Ishikawa (cell line): ENCODE measurements around the gene ICA1.

Source experiments
- CEBPB ChIP-seq: IDR thresholded peaks from 2 replicates; pipeline ENCODE4 v1.6.1; 2012
- CREB1 ChIP-seq: IDR thresholded peaks from 2 replicates; pipeline ENCODE4 v1.6.1; 2012; ENCODE audit warnings: low read depth
- EGR1 ChIP-seq: IDR thresholded peaks from 2 replicates; pipeline ENCODE4 v1.6.1; 2012
- EP300 ChIP-seq: IDR thresholded peaks from 2 replicates; pipeline ENCODE4 v1.6.1; 2012; ENCODE audit warnings: borderline replicate concordance
- FOXM1 ChIP-seq: IDR thresholded peaks from 2 replicates; pipeline ENCODE4 v1.6.1; 2012; ENCODE audit warnings: low read depth, borderline replicate concordance
- NFIC ChIP-seq: IDR thresholded peaks from 2 replicates; pipeline ENCODE4 v1.6.1; 2012
- RAD21 ChIP-seq: IDR thresholded peaks from 2 replicates; pipeline ENCODE4 v1.6.1; 2012; ENCODE audit warnings: low read depth
- TAF1 ChIP-seq: IDR thresholded peaks from 2 replicates; pipeline ENCODE4 v1.6.1; 2012; ENCODE audit warnings: low read depth, mild to moderate bottlenecking
- TCF12 ChIP-seq: IDR thresholded peaks from 2 replicates; pipeline ENCODE4 v1.6.1; 2012; ENCODE audit warnings: low read depth
- TEAD4 ChIP-seq: IDR thresholded peaks from 2 replicates; pipeline ENCODE4 v1.6.1; 2012
- YY1 ChIP-seq: IDR thresholded peaks from 2 replicates; pipeline ENCODE4 v1.6.1; 2012; ENCODE audit warnings: low read depth
- ZBTB7A ChIP-seq: IDR thresholded peaks from 2 replicates; pipeline ENCODE4 v1.6.1; 2012; ENCODE audit warnings: low read depth
- TF ChIP-seq, protein P1 (sequence below): IDR thresholded peaks from 2 replicates; pipeline ENCODE4 v1.6.1; 2012
- TF ChIP-seq, protein P2 (sequence below): IDR thresholded peaks from 2 replicates; pipeline ENCODE4 v1.6.1; 2012; ENCODE audit warnings: low read depth, mild to moderate bottlenecking
- TF ChIP-seq, protein P3 (sequence below): IDR thresholded peaks from 2 replicates; pipeline ENCODE4 v1.6.1; 2012

The ICA1 gene

DNA sequence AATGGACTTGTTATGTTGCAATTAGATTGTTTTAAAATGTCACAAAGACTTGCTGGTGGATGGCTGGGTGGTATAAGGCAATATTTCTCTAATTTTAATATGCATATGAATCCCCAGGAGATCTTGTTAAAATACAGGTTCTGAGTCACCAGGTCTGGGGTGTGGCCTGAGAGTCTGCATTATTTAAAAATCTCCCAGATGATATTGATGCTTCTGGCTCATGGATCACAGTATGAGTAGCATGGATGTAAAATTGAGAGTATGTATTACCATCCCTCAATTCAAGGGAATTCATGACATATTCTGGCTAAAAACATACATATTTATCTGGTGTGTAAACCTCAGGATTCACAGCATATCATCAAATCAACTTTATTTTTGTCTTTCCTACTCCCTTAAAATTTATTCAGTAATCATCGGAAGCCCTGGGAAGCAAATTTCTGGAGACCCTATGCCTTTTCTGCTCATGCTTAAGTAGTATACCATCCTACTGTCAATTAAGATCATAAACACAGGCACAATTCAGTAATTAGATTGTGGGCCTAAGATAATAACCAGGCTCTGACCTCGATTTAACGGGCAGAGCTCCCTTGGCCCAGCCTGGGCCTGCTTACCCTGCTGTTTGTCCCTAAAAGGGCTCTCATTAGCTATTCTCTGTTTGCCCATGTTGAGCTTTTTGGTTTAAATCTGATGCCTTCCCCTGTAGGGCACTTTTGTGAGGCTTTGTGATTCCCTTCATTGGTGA, 29.6 kb upstream of the ICA1 start:
- TF ChIP-seq ZBTB7A (no peak), TEAD4 (no peak), EP300 (no peak), RAD21 (no peak), EGR1 (no peak), CEBPB (no peak), CREB1 (no peak), NFIC (no peak)

DNA sequence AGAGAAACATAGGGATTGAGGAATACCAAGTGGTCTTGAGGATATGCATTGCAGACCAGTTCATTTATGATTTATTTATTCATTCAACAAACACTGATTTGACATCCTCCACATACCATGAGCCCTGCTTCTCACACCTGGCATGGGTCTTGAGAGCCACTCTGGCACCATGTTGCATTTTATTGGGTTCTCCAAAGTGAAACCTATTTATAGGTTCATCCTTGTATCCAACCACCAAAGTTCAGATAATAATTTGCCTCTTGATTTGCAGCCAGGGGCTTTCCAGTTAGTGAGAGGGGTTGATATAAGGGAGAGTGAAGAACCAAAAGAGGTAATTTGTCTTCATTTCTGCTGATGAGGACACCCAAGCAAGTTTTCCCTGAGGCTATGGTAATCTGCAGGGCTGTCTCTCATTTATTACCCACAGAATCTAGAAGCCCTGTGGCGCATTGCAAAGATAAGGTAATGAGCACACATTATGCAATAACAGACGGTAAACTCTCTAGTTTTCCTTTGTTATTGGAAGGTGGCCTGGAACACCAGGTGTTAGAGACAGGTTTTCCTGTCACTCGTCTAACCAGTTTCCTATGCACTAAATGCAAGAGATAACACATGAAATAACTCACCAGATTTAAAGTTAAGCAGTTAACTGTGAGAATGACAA, 28.8 kb upstream of the ICA1 start:
- peak; percentile 17; the same call in 1 of the 2 replicates for TF ChIP-seq EP300
- TF ChIP-seq TAF1 = no peak
- TF ChIP-seq FOXM1 = no peak
- 0 out of 2 replicates have a peak, but pooled peaks have one; percentile 8 for TF ChIP-seq TEAD4
- peak; percentile 65; the same call in 1 of the 2 replicates for TF ChIP-seq TCF12
- peak; percentile 89 for TF ChIP-seq CEBPB

DNA sequence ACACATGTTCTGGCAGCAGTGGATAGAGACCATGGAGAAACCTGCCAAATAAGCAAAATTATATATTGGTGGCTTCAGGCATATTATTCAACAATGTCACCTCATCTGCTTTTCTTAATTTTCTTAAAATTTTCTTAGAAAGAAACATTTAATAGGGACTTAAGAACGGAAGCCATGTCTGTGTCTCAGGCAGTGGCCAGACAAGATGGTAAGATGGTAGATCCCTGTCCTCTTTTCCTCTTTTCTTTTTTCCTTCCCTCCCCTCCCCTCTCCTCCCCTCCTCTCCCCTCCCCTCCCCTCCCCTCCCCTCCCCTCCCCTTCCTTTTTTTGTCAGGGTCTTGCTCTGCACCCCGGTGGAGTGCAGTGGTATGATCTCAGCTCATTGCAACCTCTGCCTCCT, 24.2 kb upstream of the ICA1 start:
- no peak for TF ChIP-seq EGR1
- TF ChIP-seq CREB1 = no peak
- no peak for TF ChIP-seq TCF12
- TF ChIP-seq, protein P1, sequence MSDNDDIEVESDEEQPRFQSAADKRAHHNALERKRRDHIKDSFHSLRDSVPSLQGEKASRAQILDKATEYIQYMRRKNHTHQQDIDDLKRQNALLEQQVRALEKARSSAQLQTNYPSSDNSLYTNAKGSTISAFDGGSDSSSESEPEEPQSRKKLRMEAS = no peak
- no peak for TF ChIP-seq TEAD4
- TF ChIP-seq NFIC = no peak
- TF ChIP-seq YY1 = no peak
- no peak for TF ChIP-seq EP300
- TF ChIP-seq FOXM1 = no peak
- no peak for TF ChIP-seq CEBPB

DNA sequence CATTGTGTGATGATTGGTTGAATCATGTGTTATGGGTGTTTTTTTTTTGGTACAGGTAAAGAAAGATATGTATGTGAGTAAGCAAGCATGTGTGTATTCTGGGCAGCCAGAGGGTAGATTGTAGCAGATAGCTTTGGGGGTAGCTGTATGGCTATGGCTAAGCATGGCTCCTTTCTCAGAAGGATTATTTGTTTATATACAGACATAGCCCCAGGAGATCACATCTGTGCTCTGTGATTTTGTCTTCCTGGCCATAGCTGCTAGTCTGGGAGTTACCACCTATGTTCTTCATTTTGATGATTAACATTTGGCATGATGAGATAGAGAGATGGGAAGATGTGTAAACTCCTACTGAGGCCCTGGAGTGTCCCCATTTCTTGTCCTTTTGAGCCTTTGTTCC, 23.2 kb upstream of the ICA1 start:
- TF ChIP-seq, protein P2, sequence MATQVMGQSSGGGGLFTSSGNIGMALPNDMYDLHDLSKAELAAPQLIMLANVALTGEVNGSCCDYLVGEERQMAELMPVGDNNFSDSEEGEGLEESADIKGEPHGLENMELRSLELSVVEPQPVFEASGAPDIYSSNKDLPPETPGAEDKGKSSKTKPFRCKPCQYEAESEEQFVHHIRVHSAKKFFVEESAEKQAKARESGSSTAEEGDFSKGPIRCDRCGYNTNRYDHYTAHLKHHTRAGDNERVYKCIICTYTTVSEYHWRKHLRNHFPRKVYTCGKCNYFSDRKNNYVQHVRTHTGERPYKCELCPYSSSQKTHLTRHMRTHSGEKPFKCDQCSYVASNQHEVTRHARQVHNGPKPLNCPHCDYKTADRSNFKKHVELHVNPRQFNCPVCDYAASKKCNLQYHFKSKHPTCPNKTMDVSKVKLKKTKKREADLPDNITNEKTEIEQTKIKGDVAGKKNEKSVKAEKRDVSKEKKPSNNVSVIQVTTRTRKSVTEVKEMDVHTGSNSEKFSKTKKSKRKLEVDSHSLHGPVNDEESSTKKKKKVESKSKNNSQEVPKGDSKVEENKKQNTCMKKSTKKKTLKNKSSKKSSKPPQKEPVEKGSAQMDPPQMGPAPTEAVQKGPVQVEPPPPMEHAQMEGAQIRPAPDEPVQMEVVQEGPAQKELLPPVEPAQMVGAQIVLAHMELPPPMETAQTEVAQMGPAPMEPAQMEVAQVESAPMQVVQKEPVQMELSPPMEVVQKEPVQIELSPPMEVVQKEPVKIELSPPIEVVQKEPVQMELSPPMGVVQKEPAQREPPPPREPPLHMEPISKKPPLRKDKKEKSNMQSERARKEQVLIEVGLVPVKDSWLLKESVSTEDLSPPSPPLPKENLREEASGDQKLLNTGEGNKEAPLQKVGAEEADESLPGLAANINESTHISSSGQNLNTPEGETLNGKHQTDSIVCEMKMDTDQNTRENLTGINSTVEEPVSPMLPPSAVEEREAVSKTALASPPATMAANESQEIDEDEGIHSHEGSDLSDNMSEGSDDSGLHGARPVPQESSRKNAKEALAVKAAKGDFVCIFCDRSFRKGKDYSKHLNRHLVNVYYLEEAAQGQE = no peak
- TF ChIP-seq EP300 (no peak), TAF1 (no peak), CEBPB (no peak), FOXM1 (no peak), TCF12 (no peak), TEAD4 (no peak), CREB1 (no peak), RAD21 (no peak), EGR1 (no peak), YY1 (no peak), NFIC (no peak), ZBTB7A (no peak)
- TF ChIP-seq, protein P1 = no peak
- TF ChIP-seq, protein P3, sequence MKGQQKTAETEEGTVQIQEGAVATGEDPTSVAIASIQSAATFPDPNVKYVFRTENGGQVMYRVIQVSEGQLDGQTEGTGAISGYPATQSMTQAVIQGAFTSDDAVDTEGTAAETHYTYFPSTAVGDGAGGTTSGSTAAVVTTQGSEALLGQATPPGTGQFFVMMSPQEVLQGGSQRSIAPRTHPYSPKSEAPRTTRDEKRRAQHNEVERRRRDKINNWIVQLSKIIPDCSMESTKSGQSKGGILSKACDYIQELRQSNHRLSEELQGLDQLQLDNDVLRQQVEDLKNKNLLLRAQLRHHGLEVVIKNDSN = no peak

DNA sequence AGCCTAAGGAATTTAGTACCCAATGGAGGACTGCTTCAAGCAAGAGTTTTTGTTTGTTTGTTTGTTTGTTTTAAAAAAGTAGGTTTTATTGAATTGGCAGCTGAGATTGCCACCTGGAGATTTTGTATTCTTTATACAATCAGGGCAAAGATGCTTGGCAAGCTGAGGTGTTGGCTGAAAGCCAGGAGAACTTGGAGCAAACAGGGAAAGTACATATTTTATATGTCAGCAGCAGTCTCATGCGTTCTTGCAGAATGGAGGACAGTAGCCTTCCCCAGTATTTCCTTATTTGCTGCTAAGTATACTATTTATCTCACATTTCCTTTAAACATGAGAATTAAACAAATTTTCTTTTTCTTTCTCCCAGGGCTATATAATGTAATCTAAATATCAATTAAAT, 22.6 kb upstream of the ICA1 start:
- TF ChIP-seq NFIC (peak; percentile 74), RAD21 (no peak)

DNA sequence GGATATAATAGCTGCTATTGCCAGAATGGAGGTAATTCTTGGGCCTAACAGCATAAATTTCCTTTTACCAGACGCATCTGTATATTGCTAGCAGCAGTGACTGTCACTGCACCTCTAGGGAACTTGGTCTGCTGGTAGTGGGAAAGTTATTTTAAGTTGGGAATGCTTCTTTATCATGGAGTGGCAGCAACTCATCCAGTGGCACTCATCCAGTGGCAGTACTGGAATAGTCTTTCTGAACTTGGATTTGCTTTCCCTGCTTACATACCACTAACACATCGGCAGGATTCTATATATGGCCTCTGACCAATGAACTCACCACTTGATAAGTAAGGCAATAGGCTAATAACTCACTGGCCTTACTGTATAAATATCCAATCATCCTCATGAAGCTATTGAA, 22.0 kb upstream of the ICA1 start:
- TF ChIP-seq EP300 (no peak), RAD21 (no peak), EGR1 (no peak), CREB1 (no peak), TEAD4 (no peak), NFIC (no peak), TAF1 (no peak)
- TF ChIP-seq, protein P3 = no peak

DNA sequence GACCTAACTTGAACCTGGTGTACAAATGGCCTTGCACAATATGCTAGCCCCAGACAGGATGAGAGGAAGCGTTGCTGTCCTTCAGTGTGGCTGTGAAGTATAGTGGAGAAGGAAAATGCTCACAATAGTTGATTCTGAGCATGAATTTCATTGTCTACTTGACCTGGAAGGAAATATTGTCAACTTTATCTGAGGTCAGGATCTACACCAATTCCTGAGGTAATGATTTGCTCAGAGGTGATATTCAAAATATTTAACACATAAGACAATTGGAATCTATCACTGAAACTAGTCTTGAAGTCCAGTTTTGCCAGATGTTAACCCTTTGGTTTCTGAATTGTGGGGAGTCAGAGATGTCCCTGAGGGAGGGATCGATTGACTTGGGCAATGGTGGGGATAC, 20.9 kb upstream of the ICA1 start:
- TF ChIP-seq CEBPB (no peak), TEAD4 (no peak), YY1 (no peak)
- TF ChIP-seq, protein P2 = no peak
